BJ (cell line): ENCODE measurements around the gene SMPD4. TPM values are rescaled to one million over a fixed set of nuclear protein-coding genes. Genes with fewer than 3 reads are reported as not detected.
"Not testable (repeated sequence)": the region's sequence is repeated elsewhere in the genome, so short reads cannot be mapped to it uniquely, and the experiment has no call there.

Experiments
- CTCF ChIA-PET: fragments of 350-600 bp; formaldehyde crosslinking; extraction: SDS; loops from one replicate; lab custom pipeline; 2021; ENCODE audit warnings: antibody characterized with exemption, inconsistent platforms; lab: Yijun Ruan, JAX
- POLR2A ChIA-PET: fragments of 300-600 bp; sonication (Branson Sonifier 250); formaldehyde crosslinking; extraction: SDS; loops from one replicate; lab custom pipeline; 2021; ENCODE audit warnings: antibody characterized with exemption; lab: Charles Lee
- DNase-seq: peaks from one replicate; pipeline ENCODE4 v3.0.0-alpha.2; 2011; ENCODE audit warnings: low read depth
- H3K27me3 ChIP-seq: 2 replicates; pipeline ENCODE4 v1.6.0; 2011; ENCODE audit warnings: low read length; ENCODE audit not compliant: control insufficient read depth, insufficient read depth
- H3K36me3 ChIP-seq: 2 replicates; pipeline ENCODE4 v1.5.1; 2011; ENCODE audit warnings: low read length; ENCODE audit not compliant: control insufficient read depth, insufficient read depth
- H3K4me3 ChIP-seq: 2 replicates; pipeline ENCODE4 v1.5.1; 2011; ENCODE audit warnings: low read depth, mild to moderate bottlenecking, control low read depth, low read length
- CTCF ChIP-seq: IDR thresholded peaks from 2 replicates; pipeline ENCODE4 v1.5.1; 2011; ENCODE audit warnings: low read depth, mild to moderate bottlenecking, control low read depth, inconsistent platforms, low read length, moderate library complexity; ENCODE audit not compliant: insufficient read depth
- polyA plus RNA-seq: library from polyadenylated mRNA; depleted of rRNA; stranded (reverse); fragments of >200 nt; gene quantifications from 2 replicates; pipeline ENCODE4 v1.2.3, GENCODE V29; 2011

Gene SMPD4
- polyA plus RNA-seq, 1 experiment: 60.1 TPM

- DNase-seq, H3K36me3 ChIP-seq, H3K27me3 ChIP-seq, H3K4me3 ChIP-seq, CTCF ChIA-PET, POLR2A ChIA-PET: not testable (repeated sequence)
Observed at GRCh38 chr2:130202518-130202917, 21.1 kb upstream of the SMPD4 start.

GRCh38 chr2:130198343-130198742 lies 16.9 kb upstream of the SMPD4 start, which contains the start of gene TUBA3E:
TSS of gene TUBA3E (minus strand) at chr2:130198439. CDS start at chr2:130198360, 79 bp downstream.
- no peaks in the 10 kb centered on the region for H3K36me3 ChIP-seq
- no peak for TF ChIP-seq CTCF
- H3K4me3 ChIP-seq: no peak within 1 kb of the TSS
- DNase-seq: no peak
- POLR2A ChIA-PET: no interaction called here
- no peaks in the 10 kb centered on the region for H3K27me3 ChIP-seq
- CTCF ChIA-PET: no interaction called here

- H3K27me3 ChIP-seq, DNase-seq, H3K4me3 ChIP-seq, POLR2A ChIA-PET, CTCF ChIA-PET, H3K36me3 ChIP-seq: not testable (repeated sequence)
Observed at GRCh38 chr2:130196052-130196451, 14.7 kb upstream of the SMPD4 start.

GRCh38 chr2:130195089-130195635 lies 13.8 kb upstream of the SMPD4 start:
- POLR2A ChIA-PET: not testable (repeated sequence)

GRCh38 chr2:130193824-130194223 lies 12.4 kb upstream of the SMPD4 start:
- POLR2A ChIA-PET, H3K36me3 ChIP-seq, DNase-seq, CTCF ChIA-PET, H3K4me3 ChIP-seq, H3K27me3 ChIP-seq: not testable (repeated sequence)

More at GRCh38 chr2:130195089-130195635, 13.8 kb upstream of the SMPD4 start:
- H3K4me3 ChIP-seq, DNase-seq, H3K36me3 ChIP-seq, CTCF ChIA-PET, H3K27me3 ChIP-seq: not testable (repeated sequence)

GRCh38 chr2:130192451-130192850 lies 11.0 kb upstream of the SMPD4 start:
- H3K4me3 ChIP-seq, H3K27me3 ChIP-seq, DNase-seq, POLR2A ChIA-PET, H3K36me3 ChIP-seq, CTCF ChIA-PET: not testable (repeated sequence)

GRCh38 chr2:130191319-130191718 lies 9.9 kb upstream of the SMPD4 start:
- H3K36me3 ChIP-seq, H3K27me3 ChIP-seq, DNase-seq, POLR2A ChIA-PET, H3K4me3 ChIP-seq: not testable (repeated sequence)
- CTCF ChIA-PET: interaction anchor here (1.1 kb wide), 1 partner anchor 10 kb away, joined by 4 read pairs; the partner anchor contains the start of gene SMPD4

GRCh38 chr2:130190237-130190636 lies 8.8 kb upstream of the SMPD4 start:
- Histone ChIP-seq H3K4me3 (no peak overlapping the region), H3K36me3 (peaks cover 3% of the 10 kb centered on the region), H3K27me3 (no peaks in the 10 kb centered on the region)
- TF ChIP-seq CTCF: no peak
- POLR2A ChIA-PET: no interaction called here
- DNase-seq: no peak
- CTCF ChIA-PET: no interaction called here

GRCh38 chr2:130188958-130189357 lies 7.6 kb upstream of the SMPD4 start:
- H3K4me3 ChIP-seq, POLR2A ChIA-PET, CTCF ChIA-PET, H3K27me3 ChIP-seq, DNase-seq, H3K36me3 ChIP-seq: not testable (repeated sequence)

GRCh38 chr2:130187859-130188792 lies 6.7 kb upstream of the SMPD4 start:
- POLR2A ChIA-PET, DNase-seq, H3K27me3 ChIP-seq, H3K36me3 ChIP-seq, H3K4me3 ChIP-seq: not testable (repeated sequence)
- CTCF ChIA-PET: interaction anchor here (0.9 to 2.5 kb wide), 2 partner anchors 145 to 154 kb away, joined by 5 to 10 read pairs; partner anchors contain the start of gene IMP4
